Endothelial cell of umbilical vein (primary cell): Measurements from ENCODE around the gene MAPKBP1.

ENCODE experiments used
- EZH2 ChIP-seq: IDR thresholded peaks from 2 replicates; pipeline ENCODE4 v1.6.1; 2012; ENCODE audit warnings: borderline replicate concordance, low read depth, mild to moderate bottlenecking, moderate library complexity, low read length, inconsistent platforms; ENCODE audit not compliant: severe bottlenecking
- FOS ChIP-seq: IDR thresholded peaks from 2 replicates; pipeline ENCODE4 v1.6.1; 2011; ENCODE audit warnings: mild to moderate bottlenecking, low read length, moderate library complexity, borderline replicate concordance; ENCODE audit not compliant: insufficient read depth
- POLR2A ChIP-seq: IDR thresholded peaks from 2 replicates; pipeline ENCODE4 v1.6.1; 2012; ENCODE audit warnings: low read depth, mild to moderate bottlenecking, control low read depth, low read length
- POLR2AphosphoS5 ChIP-seq: IDR thresholded peaks from 2 replicates; pipeline ENCODE4 v1.6.1; 2012; ENCODE audit warnings: low read depth, mild to moderate bottlenecking, control low read depth, low read length, moderate library complexity; ENCODE audit not compliant: insufficient read depth
- TF ChIP-seq, protein P1 (sequence below), 2 donors: IDR thresholded peaks; 1 replicate in 1 of 2; 2 replicates in 1 of 2; pipeline ENCODE4 v1.5.1; 2011; ENCODE audit warnings: low read length in 2 of 2, mild to moderate bottlenecking in 2 of 2, moderate library complexity in 2 of 2, control low read depth in 1 of 2, inconsistent platforms in 1 of 2, low read depth in 1 of 2; ENCODE audit not compliant: insufficient read depth in 1 of 2; ENCODE audit errors: extremely low read depth in 1 of 2
- TF ChIP-seq, protein P2 (sequence below): IDR thresholded peaks from 2 replicates; pipeline ENCODE4 v1.6.1; 2011; ENCODE audit not compliant: insufficient read depth, insufficient read length

DNA sequence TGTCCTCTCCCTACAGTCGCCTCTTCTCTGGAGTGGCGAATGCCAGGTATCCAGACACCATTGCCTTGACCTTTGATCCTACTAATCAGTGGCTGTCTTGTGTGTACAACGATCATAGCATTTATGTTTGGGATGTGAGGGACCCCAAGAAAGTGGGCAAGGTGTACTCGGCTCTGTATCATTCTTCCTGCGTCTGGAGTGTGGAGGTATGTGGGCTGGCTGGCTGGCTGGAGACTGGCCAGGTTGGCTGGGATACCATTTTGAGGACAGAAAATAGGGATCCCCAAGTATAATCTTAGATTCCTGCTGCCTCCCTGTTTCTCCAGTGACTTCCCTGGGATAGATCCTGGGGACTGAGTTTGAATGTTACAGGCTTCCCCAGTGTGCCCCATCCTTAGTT, 40.2 kb downstream of the MAPKBP1 start:
- TF ChIP-seq, protein P1, sequence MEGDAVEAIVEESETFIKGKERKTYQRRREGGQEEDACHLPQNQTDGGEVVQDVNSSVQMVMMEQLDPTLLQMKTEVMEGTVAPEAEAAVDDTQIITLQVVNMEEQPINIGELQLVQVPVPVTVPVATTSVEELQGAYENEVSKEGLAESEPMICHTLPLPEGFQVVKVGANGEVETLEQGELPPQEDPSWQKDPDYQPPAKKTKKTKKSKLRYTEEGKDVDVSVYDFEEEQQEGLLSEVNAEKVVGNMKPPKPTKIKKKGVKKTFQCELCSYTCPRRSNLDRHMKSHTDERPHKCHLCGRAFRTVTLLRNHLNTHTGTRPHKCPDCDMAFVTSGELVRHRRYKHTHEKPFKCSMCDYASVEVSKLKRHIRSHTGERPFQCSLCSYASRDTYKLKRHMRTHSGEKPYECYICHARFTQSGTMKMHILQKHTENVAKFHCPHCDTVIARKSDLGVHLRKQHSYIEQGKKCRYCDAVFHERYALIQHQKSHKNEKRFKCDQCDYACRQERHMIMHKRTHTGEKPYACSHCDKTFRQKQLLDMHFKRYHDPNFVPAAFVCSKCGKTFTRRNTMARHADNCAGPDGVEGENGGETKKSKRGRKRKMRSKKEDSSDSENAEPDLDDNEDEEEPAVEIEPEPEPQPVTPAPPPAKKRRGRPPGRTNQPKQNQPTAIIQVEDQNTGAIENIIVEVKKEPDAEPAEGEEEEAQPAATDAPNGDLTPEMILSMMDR (IDR thresholded peaks at IDR 0.05; ENCODE audit: extremely low read depth in 1 of 2, insufficient read depth in 1 of 2, low read depth in 1 of 2, low read length in 2 of 2): no peak
- TF ChIP-seq EZH2 (no peak), POLR2AphosphoS5 (no peak), POLR2A (no peak), FOS (no peak)
- TF ChIP-seq, protein P2, sequence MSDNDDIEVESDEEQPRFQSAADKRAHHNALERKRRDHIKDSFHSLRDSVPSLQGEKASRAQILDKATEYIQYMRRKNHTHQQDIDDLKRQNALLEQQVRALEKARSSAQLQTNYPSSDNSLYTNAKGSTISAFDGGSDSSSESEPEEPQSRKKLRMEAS: no peak
